GM12878 (cell line): ENCODE measurements around the gene SETDB1.

Experiments used
- ATF3 ChIP-seq: IDR thresholded peaks from 2 replicates; pipeline ENCODE4 v1.6.1; 2011; ENCODE audit warnings: low read depth, mild to moderate bottlenecking, low read length, moderate library complexity, borderline replicate concordance; ENCODE audit errors: extremely low read depth
- CBX5 ChIP-seq: sonication (generic); IDR thresholded peaks from 2 replicates; pipeline ENCODE4 v1.6.1; 2016; ENCODE audit warnings: low read depth, moderate library complexity, mild to moderate bottlenecking, inconsistent platforms

- TF ChIP-seq ATF3 = no peak
- no peak for TF ChIP-seq CBX5
These were observed 16.5 kb upstream of the SETDB1 start for GRCh38 chr1:150909585-150910180.
